ENCODE measurements around the gene KLHL1.
A peak's percentile ranks its signal among the peaks of the same experiment; 100 is the strongest.

KLHL1 gene

GRCh38 chr13:69879936-69880335 is 228.3 kb downstream of the KLHL1 start:
- no peak for DNase-seq (ENCODE audit: low spot score)

DNA sequence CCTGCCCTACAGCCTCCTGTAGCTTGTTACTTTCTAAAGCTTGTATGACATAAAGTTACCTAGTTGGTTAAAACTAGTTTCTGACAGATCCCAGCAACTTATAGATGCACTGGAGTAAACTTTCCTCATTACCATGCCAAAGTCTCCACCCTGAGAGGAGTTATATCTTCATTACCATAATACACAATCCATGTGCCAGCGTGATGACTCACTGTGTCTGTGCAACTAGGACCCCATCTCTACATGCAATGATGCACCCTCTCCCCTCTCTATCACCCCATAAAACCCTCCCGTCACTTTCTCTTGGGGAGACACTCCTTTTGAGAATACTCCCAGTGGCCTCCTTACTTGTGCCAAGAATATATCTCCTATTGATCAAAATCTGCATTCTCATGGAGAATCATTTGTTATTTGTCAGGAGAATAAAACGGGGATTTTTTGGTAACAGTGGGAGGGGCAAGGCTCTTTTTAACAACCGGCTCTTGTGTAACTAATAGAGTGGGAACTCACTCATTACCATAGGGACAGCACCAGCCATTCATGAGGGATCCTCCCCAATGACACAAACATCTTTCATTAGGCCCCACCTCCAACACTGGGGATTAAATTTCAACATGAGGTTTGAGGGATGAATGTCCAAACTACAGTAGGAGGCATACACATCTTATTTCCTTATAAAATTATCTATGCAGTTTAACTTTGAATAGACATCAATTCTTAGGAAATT is 235.8 kb downstream of the KLHL1 start:
- DNase-seq (ENCODE audit: low spot score): no peak

DNA sequence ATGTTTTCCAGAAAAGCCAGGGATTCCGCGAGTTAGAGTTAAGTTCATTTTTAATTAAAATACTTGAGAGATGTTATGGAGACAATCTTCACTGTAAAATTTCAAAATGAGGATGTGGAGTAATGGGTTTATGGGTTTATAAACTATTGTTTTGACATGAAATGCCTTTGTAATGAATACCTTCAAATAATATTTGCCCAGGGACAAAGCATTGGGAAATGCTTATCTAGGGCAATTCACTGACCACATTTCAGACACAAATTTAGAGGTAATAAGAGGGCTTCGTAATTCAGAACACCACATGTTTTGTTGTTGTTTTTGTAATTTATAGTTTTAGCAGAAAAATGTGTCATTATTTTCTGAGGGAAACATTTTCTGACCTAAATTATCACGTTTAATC is 241.7 kb downstream of the KLHL1 start:
- DNase-seq (ENCODE audit: low spot score): no peak

DNA sequence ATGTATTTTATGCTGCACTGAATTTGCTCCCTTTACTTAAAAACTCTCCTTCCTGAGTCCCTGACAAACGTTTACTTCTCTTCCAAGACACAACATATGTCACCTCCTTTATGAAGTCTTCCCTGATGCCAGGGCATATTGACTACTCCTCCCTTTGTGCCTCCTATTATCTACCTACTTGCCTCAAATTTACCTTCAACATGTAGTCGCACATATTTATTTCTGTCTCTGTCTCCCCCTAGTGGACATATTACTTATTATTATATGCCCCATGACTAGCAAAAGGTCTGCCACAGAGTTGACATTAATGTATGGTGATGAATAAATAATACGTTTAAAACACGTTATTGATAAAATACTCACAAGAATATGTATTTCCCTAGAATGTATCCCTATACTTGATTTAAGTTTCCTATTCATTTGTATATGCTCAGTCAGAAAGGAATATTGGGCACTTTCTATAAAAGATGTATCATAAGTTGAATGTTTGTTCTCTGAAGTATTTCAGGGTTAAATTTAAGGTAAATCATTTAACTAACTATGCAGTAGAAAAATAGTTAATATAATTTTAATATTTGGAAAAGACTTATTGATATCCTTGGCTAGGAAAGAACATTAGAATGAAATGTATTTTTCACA is 250.9 kb downstream of the KLHL1 start:
- peak; percentile 84 for DNase-seq (ENCODE audit: low spot score)

DNA sequence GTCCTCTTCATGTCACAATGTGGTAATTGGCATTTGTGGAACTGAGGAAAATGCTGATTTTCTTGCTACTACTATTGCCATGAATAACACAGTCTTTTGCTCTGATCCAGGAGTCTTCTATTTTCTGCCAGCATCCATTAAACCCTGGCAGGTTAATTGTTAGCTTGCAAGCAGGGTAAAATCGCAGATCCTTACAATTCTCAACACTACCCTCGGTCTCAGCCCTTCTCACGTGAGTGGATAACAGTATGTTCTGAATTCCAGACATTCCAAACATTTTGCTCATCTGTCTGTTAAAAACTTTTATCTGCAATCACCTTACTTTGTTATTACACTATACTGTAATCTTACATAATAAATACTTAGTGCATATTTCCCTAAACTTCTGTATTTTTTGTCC is 251.9 kb downstream of the KLHL1 start:
- DNase-seq (ENCODE audit: low spot score): no peak

DNA sequence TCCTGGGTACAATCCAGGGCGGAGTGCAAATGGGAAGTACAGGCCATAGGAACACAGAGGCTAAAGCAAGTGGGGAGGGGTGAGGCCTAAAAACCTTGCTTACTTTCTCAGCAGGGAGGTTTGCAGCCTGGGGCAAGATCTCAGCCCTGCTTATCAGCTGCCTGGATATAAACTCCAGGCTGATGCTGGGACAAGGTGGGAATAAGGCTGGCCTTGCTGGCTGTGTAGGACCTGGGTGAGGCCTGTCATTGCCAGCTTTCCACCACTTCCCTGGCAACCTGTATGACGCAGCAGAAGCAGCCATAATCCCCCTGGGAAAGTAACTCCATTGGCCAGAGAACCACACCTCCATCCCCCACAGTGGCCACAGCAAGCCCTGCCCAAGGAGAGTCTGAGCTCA is 279.7 kb downstream of the KLHL1 start:
- no peak for DNase-seq (ENCODE audit: low spot score)

DNA sequence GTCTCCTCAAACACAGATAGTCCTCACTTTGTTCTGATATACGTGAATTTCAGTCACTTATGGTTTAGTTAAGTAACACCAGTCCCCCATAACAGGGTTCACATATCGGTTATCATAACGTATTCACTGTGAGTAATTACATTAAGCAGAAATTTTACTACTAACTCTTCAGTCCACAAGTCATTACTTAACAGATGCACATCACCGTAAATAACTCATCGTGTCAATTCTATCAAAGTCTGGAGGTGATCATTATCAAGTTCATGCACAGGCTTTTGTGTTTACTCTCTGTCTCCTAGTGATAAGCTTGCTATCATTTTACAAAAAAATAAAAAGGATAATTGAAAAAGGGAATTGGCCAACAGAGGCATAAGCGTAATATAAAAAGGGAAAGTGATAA is 288.1 kb downstream of the KLHL1 start:
- peak; percentile 97 for DNase-seq (ENCODE audit: low spot score)

DNA sequence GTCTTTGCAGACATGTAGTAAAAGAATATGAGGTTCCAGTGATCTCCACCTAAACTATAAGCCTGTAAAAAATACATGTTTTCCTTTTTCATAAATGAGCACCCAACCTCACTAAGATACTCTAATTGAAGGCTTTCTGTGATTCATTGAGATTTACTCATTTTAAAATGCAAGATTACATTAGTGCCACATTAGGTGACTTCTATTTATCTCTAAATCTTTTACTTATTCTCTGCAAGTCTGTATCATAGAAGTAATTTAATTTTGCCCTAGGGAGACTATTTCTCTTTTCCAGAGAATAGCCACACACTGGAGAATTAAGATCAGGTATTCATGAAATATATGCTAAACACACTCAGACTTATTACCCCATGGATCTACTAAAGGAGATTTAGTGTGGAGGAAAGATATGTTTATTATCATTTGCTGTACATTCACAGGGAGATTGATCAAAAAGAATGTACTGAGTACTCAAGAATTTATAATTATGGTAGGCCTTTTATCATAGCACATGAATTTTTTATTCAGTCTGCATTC is 290.9 kb downstream of the KLHL1 start:
- peak; percentile 88 for DNase-seq (ENCODE audit: low spot score)

GRCh38 chr13:69809152-69809551 is 299.1 kb downstream of the KLHL1 start:
- DNase-seq (ENCODE audit: low spot score): no peak

DNA sequence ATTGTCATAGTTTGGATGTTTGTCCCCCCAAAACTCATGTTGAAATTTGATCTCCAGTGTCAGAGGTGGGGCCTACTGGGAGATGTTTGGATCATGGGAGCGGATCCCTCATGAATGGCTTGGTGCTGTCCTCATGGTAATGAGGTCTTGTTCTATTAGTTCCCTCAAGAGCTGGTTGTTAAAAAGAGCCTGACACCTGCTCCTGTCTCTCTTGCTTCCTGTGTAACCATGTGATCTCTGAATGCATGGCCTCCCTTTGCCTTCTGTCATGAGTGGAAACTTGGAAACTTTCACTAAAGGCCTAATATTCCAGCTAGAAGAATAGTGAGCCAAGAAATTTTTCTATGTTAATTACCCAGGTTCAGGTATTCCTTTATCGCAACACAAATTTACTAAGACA is 312.0 kb downstream of the KLHL1 start:
- no peak for DNase-seq (ENCODE audit: low spot score)

DNA sequence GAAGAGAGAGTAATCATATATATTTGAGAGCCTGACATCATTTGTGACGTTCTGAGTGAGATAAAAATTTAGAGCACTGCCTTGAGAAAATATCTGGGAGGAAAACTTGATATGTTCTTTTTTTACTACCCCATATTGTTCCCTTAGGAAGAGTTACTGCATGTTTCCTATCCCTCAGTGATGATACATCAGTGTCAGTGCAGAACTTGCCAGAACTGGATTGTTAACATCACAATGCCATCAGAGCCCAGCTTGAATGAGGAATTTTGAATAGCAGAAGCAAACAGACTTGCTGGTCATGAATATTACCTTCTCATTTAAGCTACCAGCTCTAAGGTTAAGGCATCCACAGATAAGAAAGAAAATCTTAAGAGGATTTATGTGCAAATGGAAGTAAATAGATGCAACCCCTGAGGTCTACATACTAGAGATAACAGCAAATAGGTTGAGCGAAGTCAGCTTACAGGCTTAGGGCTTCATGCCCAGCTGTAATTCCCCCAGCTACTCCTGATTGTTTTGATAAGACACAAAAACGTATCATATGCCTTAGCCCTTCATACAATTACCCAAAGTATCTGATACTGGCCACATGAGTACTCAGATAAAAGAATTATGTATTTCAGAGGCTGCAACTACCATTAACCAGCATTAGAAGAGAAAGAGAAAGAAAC is 314.3 kb downstream of the KLHL1 start:
- peak; percentile 91 for DNase-seq (ENCODE audit: low spot score)

DNA sequence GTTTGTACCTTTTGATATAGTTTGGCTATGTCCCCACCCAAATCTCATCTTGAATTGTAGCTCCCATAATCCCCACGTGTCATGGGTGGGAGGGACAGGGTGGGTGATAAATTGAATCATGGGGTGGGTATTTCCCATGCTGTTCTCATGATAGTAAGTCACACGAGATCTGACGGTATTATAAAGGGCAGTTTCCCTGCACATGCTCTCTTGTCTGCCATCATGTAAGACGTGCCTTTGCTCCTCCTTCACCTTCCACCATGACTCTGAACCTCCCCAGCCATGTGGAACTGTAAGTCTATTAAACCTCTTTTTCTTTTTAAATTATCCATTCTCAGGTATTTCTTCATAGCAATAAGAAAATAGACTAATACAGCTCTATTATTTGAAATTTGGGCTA is 331.3 kb downstream of the KLHL1 start:
- no peak for DNase-seq (ENCODE audit: low spot score)

GRCh38 chr13:69769608-69770007 is 338.6 kb downstream of the KLHL1 start:
- DNase-seq (ENCODE audit: low spot score): no peak

DNA sequence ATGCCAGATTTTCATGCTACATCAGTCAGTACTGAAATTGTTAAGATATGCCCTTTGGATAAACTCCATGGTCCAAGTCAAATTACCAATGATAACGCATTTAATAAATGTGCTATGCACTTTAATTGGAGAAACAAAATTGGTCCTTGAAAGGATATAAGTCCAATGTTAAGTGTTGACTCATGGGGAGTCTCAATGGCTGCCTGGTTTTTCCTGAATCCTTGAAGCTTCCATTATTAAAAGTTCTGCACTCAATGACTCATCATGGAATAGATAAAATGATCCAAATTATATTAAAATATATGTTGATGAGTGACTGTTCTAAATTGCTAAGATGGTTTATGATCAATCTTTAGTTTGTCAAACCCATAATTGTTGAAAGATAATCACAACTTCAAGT is 346.7 kb downstream of the KLHL1 start:
- no peak for DNase-seq (ENCODE audit: low spot score)

- no peak for DNase-seq (ENCODE audit: low spot score)
These were observed 353.2 kb downstream of the KLHL1 start for GRCh38 chr13:69755101-69755500.

GRCh38 chr13:69751259-69751658 is 357.0 kb downstream of the KLHL1 start:
- no peak for DNase-seq (ENCODE audit: low spot score)

GRCh38 chr13:69737129-69737935 is 370.9 kb downstream of the KLHL1 start:
- peak; percentile 54 for DNase-seq (ENCODE audit: low spot score)

- no peak for DNase-seq (ENCODE audit: low spot score)
These were observed 386.6 kb downstream of the KLHL1 start for GRCh38 chr13:69721631-69722030.

DNA sequence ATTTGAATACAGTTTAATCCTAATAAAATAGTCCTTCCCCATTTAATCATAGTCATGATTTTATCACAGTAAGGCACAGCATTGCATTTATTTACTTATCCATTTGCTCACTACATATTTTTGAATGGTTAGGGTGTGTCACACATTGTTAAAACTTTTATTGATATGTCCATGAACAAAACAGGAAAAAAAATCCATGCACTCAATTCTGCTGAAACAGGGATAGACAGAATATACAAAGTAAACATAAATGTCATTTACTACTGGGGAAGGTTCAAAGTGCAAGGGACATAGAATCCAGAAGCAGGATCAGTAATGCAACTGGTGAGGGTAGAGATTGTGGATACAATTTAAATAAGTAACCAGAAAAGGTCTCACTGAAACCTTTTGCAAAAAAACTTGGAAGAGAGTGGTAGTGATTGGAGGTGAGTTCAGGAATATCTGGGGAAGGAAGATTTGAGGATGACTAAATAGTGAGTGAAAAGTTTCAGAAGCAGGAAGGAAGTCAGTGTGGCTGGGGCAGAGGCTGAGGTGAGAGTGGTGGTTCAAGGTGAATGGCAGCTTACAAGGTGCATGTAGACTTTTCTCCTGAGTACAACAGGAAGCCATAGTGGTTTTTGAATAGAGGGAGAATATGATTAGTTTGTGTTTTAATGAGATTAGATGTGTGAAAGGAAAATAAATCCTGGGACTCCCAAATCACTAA is 387.8 kb downstream of the KLHL1 start:
- no peak for DNase-seq (ENCODE audit: low spot score)

- DNase-seq (ENCODE audit: low spot score): no peak
These were observed 401.4 kb downstream of the KLHL1 start for GRCh38 chr13:69706807-69707206.

DNA sequence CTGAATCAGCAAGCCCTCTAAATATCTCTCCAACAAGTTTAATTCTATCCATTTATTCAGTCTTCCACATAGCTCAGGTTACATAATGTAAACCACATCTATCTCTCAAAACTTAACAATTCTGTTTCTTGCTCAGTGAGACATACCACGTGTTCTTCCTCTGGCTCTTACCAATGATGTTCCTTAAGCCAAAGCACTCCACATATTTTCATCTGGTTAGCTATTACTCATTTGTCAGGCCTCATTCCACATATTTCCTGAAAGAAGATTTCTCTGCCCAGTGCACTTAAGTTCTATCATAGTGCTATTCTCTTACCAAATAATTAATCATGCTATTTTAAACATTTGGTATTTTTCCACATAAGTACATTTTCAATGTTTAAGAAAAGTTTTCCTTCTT is 403.9 kb downstream of the KLHL1 start:
- no peak for DNase-seq (ENCODE audit: low spot score)
